NB4 (cell line): Measurements from ENCODE around the gene KCNAB2.

Experiments
- DNase-seq: peaks from one replicate; pipeline ENCODE4 v3.0.0; 2010; ENCODE audit warnings: low read depth
- H3K4me3 ChIP-seq: one replicate; pipeline ENCODE4 v1.5.1; 2011; ENCODE audit warnings: mild to moderate bottlenecking, low read depth, low read length, moderate library complexity
- MYC ChIP-seq: IDR thresholded peaks from 2 replicates; pipeline ENCODE4 v1.6.1; 2011; ENCODE audit warnings: low read depth, low read length
- POLR2A ChIP-seq: IDR thresholded peaks from 2 replicates; pipeline ENCODE4 v1.6.1; 2011; ENCODE audit warnings: mild to moderate bottlenecking; ENCODE audit not compliant: insufficient read length; ENCODE audit errors: extremely low read depth
- TF ChIP-seq, protein P1 (sequence below): IDR thresholded peaks from one replicate; pipeline ENCODE4 v1.5.1; 2012; ENCODE audit warnings: low read depth, low read length
- TF ChIP-seq, protein P2 (sequence below): IDR thresholded peaks from 2 replicates; pipeline ENCODE4 v1.6.1; 2011; ENCODE audit warnings: low read depth, low read length

KCNAB2 gene

GRCh38 chr1:6052543-6053205 is 7.0 kb downstream of the KCNAB2 start:
- TF ChIP-seq POLR2A = no peak
- TF ChIP-seq, protein P1, sequence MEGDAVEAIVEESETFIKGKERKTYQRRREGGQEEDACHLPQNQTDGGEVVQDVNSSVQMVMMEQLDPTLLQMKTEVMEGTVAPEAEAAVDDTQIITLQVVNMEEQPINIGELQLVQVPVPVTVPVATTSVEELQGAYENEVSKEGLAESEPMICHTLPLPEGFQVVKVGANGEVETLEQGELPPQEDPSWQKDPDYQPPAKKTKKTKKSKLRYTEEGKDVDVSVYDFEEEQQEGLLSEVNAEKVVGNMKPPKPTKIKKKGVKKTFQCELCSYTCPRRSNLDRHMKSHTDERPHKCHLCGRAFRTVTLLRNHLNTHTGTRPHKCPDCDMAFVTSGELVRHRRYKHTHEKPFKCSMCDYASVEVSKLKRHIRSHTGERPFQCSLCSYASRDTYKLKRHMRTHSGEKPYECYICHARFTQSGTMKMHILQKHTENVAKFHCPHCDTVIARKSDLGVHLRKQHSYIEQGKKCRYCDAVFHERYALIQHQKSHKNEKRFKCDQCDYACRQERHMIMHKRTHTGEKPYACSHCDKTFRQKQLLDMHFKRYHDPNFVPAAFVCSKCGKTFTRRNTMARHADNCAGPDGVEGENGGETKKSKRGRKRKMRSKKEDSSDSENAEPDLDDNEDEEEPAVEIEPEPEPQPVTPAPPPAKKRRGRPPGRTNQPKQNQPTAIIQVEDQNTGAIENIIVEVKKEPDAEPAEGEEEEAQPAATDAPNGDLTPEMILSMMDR = peak; percentile 14
- DNase-seq = peak; percentile 63
- no peak overlapping the region for H3K4me3 ChIP-seq

- TF ChIP-seq POLR2A = no peak
- TF ChIP-seq, protein P1 = no peak
- TF ChIP-seq, protein P2, sequence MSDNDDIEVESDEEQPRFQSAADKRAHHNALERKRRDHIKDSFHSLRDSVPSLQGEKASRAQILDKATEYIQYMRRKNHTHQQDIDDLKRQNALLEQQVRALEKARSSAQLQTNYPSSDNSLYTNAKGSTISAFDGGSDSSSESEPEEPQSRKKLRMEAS = no peak
- TF ChIP-seq MYC = no peak
- no peak for DNase-seq
- no peak overlapping the region for H3K4me3 ChIP-seq
Observed at GRCh38 chr1:6053206-6053546, 7.5 kb downstream of the KCNAB2 start.

- TF ChIP-seq POLR2A (no peak), MYC (no peak)
- TF ChIP-seq, protein P1 = no peak
- TF ChIP-seq, protein P2 = no peak
- no peak for DNase-seq
- no peak overlapping the region for H3K4me3 ChIP-seq
Observed at GRCh38 chr1:6054596-6054995, 8.9 kb downstream of the KCNAB2 start.

- H3K4me3 ChIP-seq = no peak overlapping the region
- TF ChIP-seq POLR2A (no peak), MYC (no peak)
- TF ChIP-seq, protein P2 = no peak
- TF ChIP-seq, protein P1 = no peak
- DNase-seq = no peak
Observed at GRCh38 chr1:6056572-6056948, 10.9 kb downstream of the KCNAB2 start.

GRCh38 chr1:6057170-6057845 is 11.6 kb downstream of the KCNAB2 start:
- DNase-seq = no peak
- H3K4me3 ChIP-seq = no peak overlapping the region
- TF ChIP-seq MYC (no peak), POLR2A (no peak)
- TF ChIP-seq, protein P2 = no peak
- TF ChIP-seq, protein P1 = no peak
